Stimulated activated CD4-positive, alpha-beta T cell treated with anti-CD3 and anti-CD28 coated beads, TNF-alpha, amount 100 ng/mL, for 48 hours (primary cell): ENCODE measurements around the gene ACTR10.
A peak's percentile ranks its signal among the peaks of the same experiment; 100 is the strongest.

Experiments
- DNase-seq, 3 donors: peaks; one replicate each; pipeline ENCODE4 v3.0.0-alpha.2; 2020; ENCODE audit warnings: low read depth in 3 of 3

The ACTR10 gene

DNA sequence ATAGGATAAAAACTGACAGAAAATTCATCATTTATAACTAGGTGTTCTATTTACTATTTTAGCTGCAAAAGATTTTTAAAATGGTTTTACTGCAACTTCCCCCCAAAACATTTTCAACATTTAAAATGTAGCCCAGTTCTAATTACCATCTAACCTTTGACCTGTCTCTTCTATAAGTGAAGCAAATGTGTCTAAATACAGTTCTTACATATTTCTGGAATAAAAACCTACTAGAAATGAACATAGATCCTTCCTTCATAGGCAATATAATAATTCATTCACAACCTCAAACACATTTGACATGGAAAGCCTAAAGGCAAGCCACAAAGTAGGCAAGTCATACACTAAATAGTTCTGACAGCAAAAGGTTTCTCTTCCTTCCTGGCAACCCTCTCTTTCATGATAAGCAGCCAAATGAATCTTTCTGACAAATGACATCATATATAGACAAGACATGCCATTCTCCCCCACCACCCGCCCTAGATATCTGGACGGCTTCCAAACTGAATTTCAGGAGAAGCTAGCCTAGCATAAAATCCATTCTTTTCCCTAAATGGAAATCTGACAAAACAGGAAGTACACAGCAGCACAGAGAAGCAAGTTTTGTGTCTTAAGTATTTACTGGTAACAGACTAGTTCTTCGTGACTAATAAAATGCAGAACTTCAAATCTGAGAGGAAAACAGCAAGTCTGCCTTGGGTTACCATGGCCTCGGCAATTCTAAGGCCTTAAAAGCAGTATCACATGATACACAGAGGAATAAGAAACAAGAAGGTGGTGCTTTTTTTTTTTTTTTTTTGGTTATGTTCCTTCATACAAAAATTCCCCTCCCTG lies 81.2 kb downstream of the ACTR10 start:
- peak in 1 of 3 donors; percentile 13 for DNase-seq

- DNase-seq = no peak
Measured at GRCh38 chr14:58281969-58282368, 82.0 kb downstream of the ACTR10 start.

DNA sequence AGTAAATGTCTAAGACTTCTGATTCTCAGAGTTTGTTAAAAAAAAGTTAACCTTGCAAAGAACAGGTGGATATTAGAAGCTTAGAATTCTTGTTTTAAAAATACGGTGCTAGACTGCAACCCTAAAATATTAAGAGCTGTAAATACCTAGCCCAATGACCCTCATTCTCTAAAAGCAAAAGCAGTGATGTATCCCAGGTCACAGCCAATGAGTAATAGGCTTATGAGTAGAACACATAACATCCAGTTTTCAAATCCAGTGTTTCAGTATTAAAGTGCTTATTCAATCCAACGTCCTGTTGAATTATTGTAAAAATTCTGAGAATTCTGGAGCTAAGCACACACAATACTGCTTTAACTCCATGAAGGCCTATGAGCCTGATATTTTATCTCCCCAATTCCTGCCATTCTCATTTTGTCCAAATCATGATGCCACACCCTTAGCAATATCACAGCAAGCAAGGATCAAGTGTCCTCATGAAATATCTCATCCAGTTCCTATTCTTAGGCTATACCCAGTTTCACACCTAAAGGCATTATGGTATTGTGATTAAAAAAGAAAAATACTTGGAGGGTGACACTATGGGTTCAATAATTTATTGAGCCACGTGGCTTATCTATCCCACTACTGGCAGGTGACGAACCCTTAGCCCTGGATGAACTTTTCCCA lies 83.1 kb downstream of the ACTR10 start:
- DNase-seq = no peak

- DNase-seq = no peak
Measured at GRCh38 chr14:58283730-58284129, 83.8 kb downstream of the ACTR10 start.

DNA sequence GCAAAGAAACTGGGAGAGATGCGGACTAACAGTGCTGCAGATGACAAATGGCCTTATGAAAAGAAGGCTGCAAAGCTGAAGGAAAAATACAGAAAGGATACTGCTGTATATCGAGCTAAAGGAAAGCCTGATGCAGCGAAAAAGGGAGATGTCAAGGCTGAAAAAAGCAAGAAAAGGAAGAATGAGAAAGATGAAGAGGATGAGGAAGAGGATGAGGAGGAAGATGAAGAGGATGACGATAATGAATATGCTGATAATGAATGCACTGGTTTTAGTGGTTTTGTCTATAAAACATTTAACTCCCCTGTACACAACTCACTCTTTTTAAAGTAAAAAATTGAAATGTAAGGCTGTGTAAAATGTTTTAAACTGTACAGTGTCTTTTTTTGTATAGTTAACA lies 85.2 kb downstream of the ACTR10 start:
- DNase-seq = no peak
